ENCODE data around the gene NECTIN1.

GRCh38 chr11:119742263-119742861 is 13.4 kb upstream of the NECTIN1 start:
- TF ChIP-seq POLR2AphosphoS5 (IDR thresholded peaks at IDR 0.05) (no peak), CTCF (IDR thresholded peaks at IDR 0.05) (no peak), POLR2A (IDR thresholded peaks at IDR 0.05) (no peak), EP300 (IDR thresholded peaks at IDR 0.05) (no peak)
